Small intestine (tissue), 7 donors: ENCODE measurements around the gene RBM23. TPM values are rescaled to one million over a fixed set of nuclear protein-coding genes. Genes with fewer than 3 reads are reported as not detected.
"Not testable (repeated sequence)": the region's sequence is repeated elsewhere in the genome, so short reads cannot be mapped to it uniquely, and the experiment has no call there.

Experiments used
- DNase-seq, 2 donors: peaks; one replicate each; pipeline versions ENCODE4 v3.0.0 to v3.0.0-alpha.2; 2013
- FAIRE-seq: peaks from 2 replicates; lab custom pipeline; 2012; peaks lifted over from hg19 to GRCh38; lab: Jason Lieb, UNC
- H3K27ac ChIP-seq, 3 donors: one replicate each; pipeline ENCODE4 v1.5.1; 2013; ENCODE audit warnings: low read length in 2 of 3, mild to moderate bottlenecking in 2 of 3, control low read depth in 1 of 3, inconsistent platforms in 1 of 3, low read depth in 1 of 3, moderate library complexity in 1 of 3
- H3K27me3 ChIP-seq, 3 donors: one replicate each; pipeline ENCODE4 v1.6.1; 2013; ENCODE audit warnings: low read length in 3 of 3, inconsistent platforms in 1 of 3; ENCODE audit not compliant: control insufficient read depth in 3 of 3, insufficient read depth in 3 of 3
- H3K36me3 ChIP-seq, 3 donors: one replicate each; pipeline ENCODE4 v1.6.1; 2013; ENCODE audit warnings: low read length in 3 of 3, inconsistent platforms in 1 of 3, low read depth in 1 of 3, mild to moderate bottlenecking in 1 of 3, moderate library complexity in 1 of 3; ENCODE audit not compliant: control insufficient read depth in 3 of 3, insufficient read depth in 2 of 3
- H3K4me1 ChIP-seq, 3 donors: one replicate each; pipeline ENCODE4 v1.6.1; 2013; ENCODE audit warnings: low read length in 2 of 3, inconsistent platforms in 1 of 3, low read depth in 1 of 3, mild to moderate bottlenecking in 1 of 3, moderate library complexity in 1 of 3; ENCODE audit not compliant: control insufficient read depth in 3 of 3, insufficient read depth in 2 of 3
- H3K4me3 ChIP-seq, 3 donors: one replicate each; pipeline ENCODE4 v1.5.1; 2013; ENCODE audit warnings: low read length in 3 of 3, control low read depth in 1 of 3, inconsistent platforms in 1 of 3, low read depth in 1 of 3, mild to moderate bottlenecking in 1 of 3, moderate library complexity in 1 of 3
- H3K9me3 ChIP-seq, 2 donors: one replicate each; pipeline ENCODE4 v1.6.1; 2013; ENCODE audit warnings: low read depth in 1 of 2, low read length in 1 of 2; ENCODE audit not compliant: control insufficient read depth in 2 of 2, insufficient read depth in 1 of 2
- WGBS, 3 donors: extraction: QIAGEN DNeasy Blood & Tissue Kit; methylation state at CpG; one replicate each; pipeline ENCODE4 v1.1.7; 2013; 5-methylcytosine and 5-hydroxymethylcytosine counted together
- polyA plus RNA-seq, 4 donors: library from polyadenylated mRNA; stranded (reverse) in 3 of 4; unstranded in 1 of 4; fragments of 200-250 nt in 3 of 4; fragments of 120-200 nt in 1 of 4; gene quantifications; one replicate each; pipeline versions ENCODE4 v1.2.1 to v1.2.3, GENCODE V29; 2013
- donor health status: healthy with polysubstance abuse.
- donor health status: control.
- donor health status: control.
- donor health status: Bipolar disorder and iron deficiency.
- donor health status: healthy.

RBM23 gene
- polyA plus RNA-seq, 4 donors = 35.8 to 77.8 (median 39.1) TPM

- FAIRE-seq, H3K4me3 ChIP-seq, H3K4me1 ChIP-seq, H3K9me3 ChIP-seq, H3K27me3 ChIP-seq, H3K27ac ChIP-seq, DNase-seq: not testable (repeated sequence)
- 91 to 98% (median 94%) methylated on average over 8 of the region's 8 CpGs for WGBS, 3 donors
- H3K36me3 ChIP-seq = peaks cover 0 to 29% (median 10%) of the 10 kb centered on the region in 3 donors
Measured at GRCh38 chr14:22951795-22952194, 32.8 kb upstream of the RBM23 start.

DNA sequence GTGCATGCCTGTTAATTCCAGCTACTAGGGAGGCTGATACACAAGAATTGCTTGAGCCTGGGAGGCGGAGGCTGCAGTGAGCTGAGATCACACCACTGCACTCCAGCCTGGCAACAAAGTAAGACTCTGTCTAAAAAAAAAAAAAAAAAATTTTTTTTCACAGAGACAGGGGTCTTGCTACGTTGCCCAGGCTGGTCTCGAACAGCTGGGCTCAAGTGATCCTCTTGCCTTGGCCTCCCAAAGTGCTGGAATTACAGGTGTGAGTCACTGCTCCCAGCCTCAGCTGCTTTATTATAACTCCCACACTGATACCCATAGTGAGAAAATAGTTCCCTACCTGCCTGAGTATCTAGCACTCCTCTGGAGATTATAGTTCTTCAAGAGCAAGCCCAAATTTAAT, 26.7 kb upstream of the RBM23 start:
- Histone ChIP-seq H3K27me3 (no peaks in the 10 kb centered on the region), H3K4me1 (no peaks in the 10 kb centered on the region), H3K9me3 (no peaks in the 10 kb centered on the region), H3K36me3 (peaks cover 5 to 35% (median 10%) of the 10 kb centered on the region in 3 donors), H3K27ac (no peak overlapping the region), H3K4me3 (no peak overlapping the region)
- FAIRE-seq (no peak), DNase-seq (no peak)
- WGBS, 3 donors = 94 to 98% (median 97%) methylated on average over 3 of the region's 3 CpGs

- FAIRE-seq = no peak
- no peaks in the 10 kb centered on the region for H3K9me3 ChIP-seq
Measured at GRCh38 chr14:22939684-22940083, 20.7 kb upstream of the RBM23 start.

GRCh38 chr14:22935156-22935555, 16.2 kb upstream of the RBM23 start:
- Histone ChIP-seq H3K4me1 (peaks cover 0 to 6% (median 0%) of the 10 kb centered on the region in 3 donors), H3K27ac (no peak overlapping the region), H3K9me3 (no peaks in the 10 kb centered on the region), H3K4me3 (no peak overlapping the region), H3K36me3 (no peaks in the 10 kb centered on the region), H3K27me3 (no peaks in the 10 kb centered on the region)
- FAIRE-seq (no peak), DNase-seq (no peak)
- WGBS, 3 donors = 69 to 82% (median 80%) methylated on average over 1 of the region's 1 CpG

More at GRCh38 chr14:22939684-22940083, 20.7 kb upstream of the RBM23 start:
- no peak overlapping the region for H3K4me3 ChIP-seq
- H3K27ac ChIP-seq = no peak overlapping the region
- no peak for DNase-seq
- peaks cover 0 to 9% (median 0%) of the 10 kb centered on the region in 3 donors for H3K36me3 ChIP-seq
- 92 to 98% (median 97%) methylated on average over 4 of the region's 4 CpGs for WGBS, 3 donors
- H3K4me1 ChIP-seq = no peaks in the 10 kb centered on the region
- H3K27me3 ChIP-seq = no peaks in the 10 kb centered on the region

- H3K4me3 ChIP-seq = no peak overlapping the region
- peaks cover 0 to 3% (median 0%) of the 10 kb centered on the region in 3 donors for H3K36me3 ChIP-seq
- H3K27ac ChIP-seq = no peak overlapping the region
- 29 to 67% (median 56%) methylated on average over 3 of the region's 3 CpGs for WGBS, 3 donors
- DNase-seq (no peak), FAIRE-seq (no peak)
- H3K27me3 ChIP-seq = no peaks in the 10 kb centered on the region
- no peaks in the 10 kb centered on the region for H3K9me3 ChIP-seq
- H3K4me1 ChIP-seq = peaks cover 0 to 21% (median 4%) of the 10 kb centered on the region in 3 donors
Measured at GRCh38 chr14:22932146-22932545, 13.2 kb upstream of the RBM23 start.

DNA sequence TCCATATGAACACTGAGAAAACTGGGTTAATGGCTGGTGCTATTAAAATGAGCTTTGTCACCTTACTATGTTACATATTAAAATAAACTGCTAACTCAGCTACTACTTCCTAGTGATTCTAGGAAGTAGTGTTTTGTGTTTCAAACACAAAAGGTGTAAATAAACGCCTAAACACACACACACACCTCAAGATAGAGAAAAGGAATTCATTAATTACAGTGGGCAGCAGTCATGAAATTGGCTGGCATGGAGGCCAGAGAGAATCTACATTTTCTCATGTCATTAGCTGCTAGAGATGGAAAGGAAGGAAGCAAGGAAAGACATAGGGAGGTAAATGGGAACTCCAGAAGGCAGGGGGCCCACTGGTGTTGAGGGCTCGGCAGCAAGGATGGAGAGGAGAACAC, 11.0 kb upstream of the RBM23 start:
- H3K36me3 ChIP-seq = peaks cover 0 to 17% (median 0%) of the 10 kb centered on the region in 3 donors
- 0 to 7% (median 5%) methylated on average over 2 of the region's 2 CpGs for WGBS, 3 donors
- DNase-seq = no peak
- no peak for FAIRE-seq
- peak overlapping the region; percentile 59 to 94 (median 89) for H3K27ac ChIP-seq
- H3K4me1 ChIP-seq = peaks cover 0 to 28% (median 4%) of the 10 kb centered on the region in 3 donors
- H3K4me3 ChIP-seq = peak overlapping the region; percentile 29 to 55 (median 32)
- H3K27me3 ChIP-seq = no peaks in the 10 kb centered on the region
- H3K9me3 ChIP-seq = no peaks in the 10 kb centered on the region

DNA sequence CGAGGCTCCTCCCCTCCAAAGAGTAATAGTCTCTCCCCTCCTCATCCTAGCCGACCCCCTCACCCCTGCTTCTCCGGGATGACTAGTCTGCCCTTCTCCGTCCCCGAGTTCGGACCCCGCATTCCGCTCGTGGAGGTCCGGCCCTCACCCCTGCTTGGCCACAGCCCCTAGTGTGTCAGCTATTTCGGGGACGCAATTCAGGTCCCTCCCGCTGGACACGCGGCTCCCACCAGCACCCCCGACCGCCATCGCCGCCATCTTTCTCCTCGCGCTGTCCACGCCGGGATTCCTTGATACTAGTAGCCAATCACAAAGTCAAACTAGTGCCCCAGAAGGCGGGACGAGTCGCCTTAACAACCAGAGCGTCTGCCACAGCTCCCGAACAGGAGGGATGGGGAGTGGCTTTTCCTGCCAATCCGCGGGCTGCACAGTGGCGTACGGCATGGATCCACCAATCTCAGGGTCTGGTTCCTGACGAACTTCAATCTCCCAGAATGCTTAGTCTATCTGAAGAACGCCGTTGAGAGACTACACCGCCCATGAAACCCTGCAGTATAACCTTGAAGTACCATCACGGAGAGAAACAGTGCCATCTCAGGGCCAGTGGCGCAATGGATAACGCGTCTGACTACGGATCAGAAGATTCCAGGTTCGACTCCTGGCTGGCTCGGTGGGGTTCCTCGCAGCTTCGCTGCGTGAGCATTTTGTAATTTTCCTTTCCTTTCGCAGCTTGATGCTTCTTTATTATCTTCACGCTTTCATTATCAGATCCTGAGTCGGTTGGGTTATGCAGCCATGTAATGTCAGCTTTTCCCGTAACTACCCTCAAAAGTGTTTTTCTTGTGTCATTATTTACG, 10.4 kb upstream of the RBM23 start, which contains the start of gene PRMT5:
PRMT5 (minus strand) TSS at position 273 of the 857 bp plus-strand sequence; CDS start at position 258, 15 bp downstream.
- peak; percentile 100 for DNase-seq
- Histone ChIP-seq H3K4me1 (peaks cover 0 to 28% (median 4%) of the 10 kb centered on the region in 3 donors), H3K36me3 (peaks cover 0 to 23% (median 4%) of the 10 kb centered on the region in 3 donors), H3K27me3 (no peaks in the 10 kb centered on the region), H3K27ac (peak within 1 kb of the TSS; percentile 59 to 94 (median 91)), H3K4me3 (peak within 1 kb of the TSS; percentile 64 to 94 (median 82)), H3K9me3 (no peaks in the 10 kb centered on the region)
- 0% methylated on average over 51 of the region's 51 CpGs for WGBS, 3 donors
- no peak for FAIRE-seq

DNA sequence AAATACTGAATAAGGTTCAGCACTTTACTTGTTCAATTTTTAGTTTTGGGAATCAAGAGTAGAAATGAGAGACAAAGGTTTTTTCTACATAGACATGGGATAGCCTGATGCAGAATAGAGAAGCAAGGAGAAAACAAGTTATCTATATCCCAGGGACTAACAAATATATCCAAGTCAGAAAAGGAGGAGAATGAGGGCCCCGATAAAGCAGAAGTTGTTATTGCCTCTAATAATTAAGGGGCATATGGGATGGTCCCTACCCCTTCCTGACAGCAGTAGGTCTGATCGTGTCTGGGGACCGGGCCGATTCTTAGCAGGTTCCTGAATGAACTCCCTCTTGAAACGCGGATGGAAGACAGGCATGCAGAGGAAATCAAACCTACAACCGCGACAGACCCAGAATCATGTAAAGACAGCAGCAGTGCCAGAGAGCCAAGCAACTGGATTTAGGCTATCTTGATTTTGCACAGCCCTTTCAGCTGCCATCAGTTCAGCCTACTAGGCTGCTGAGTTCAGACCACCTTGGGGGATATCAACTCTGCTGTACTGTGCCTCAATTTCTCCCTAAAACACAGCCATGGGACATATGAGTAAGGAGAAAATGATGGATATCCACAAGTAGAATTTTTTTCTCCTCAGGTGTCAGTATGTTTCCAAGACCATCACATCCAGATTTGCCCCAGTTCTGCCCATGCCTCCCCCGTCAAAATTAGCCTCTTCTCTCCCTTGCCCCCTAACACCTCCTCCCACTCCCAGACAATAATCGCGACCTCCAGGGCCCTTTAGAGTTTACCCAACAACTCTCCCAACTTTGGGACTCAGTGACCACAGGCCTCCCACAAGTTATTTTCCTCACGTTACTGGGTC, 9.5 kb upstream of the RBM23 start:
- peak overlapping the region; percentile 64 to 94 (median 82) for H3K4me3 ChIP-seq
- FAIRE-seq (no peak), DNase-seq (peak in 1 of 2 donors; percentile 35)
- peak overlapping the region; percentile 59 to 94 (median 91) for H3K27ac ChIP-seq
- no peaks in the 10 kb centered on the region for H3K9me3 ChIP-seq
- peaks cover 0 to 28% (median 4%) of the 10 kb centered on the region in 3 donors for H3K4me1 ChIP-seq
- H3K36me3 ChIP-seq = peaks cover 1 to 32% (median 8%) of the 10 kb centered on the region in 3 donors
- 4 to 8% (median 7%) methylated on average over 12 of the region's 12 CpGs for WGBS, 3 donors
- H3K27me3 ChIP-seq = no peaks in the 10 kb centered on the region
